Lung microvascular endothelial cell (primary cell): Measurements from ENCODE around the gene CSTPP1. TPM values are rescaled to one million over a fixed set of nuclear protein-coding genes. Genes with fewer than 3 reads are reported as not detected.

Experiments used
- DNase-seq, 2 donors: peaks; one replicate each; pipeline versions ENCODE4 v3.0.0 to v3.0.0-alpha.2; 2010; ENCODE audit warnings: low read depth in 2 of 2
- total RNA-seq: library from RNA; depleted of rRNA; stranded (reverse); fragments of >200 nt; gene quantifications from 2 replicates; pipeline ENCODE4 v1.2.1, GENCODE V29; 2014

The CSTPP1 gene
- total RNA-seq, 1 donor from 2014 or later, result 9.1 TPM

DNA sequence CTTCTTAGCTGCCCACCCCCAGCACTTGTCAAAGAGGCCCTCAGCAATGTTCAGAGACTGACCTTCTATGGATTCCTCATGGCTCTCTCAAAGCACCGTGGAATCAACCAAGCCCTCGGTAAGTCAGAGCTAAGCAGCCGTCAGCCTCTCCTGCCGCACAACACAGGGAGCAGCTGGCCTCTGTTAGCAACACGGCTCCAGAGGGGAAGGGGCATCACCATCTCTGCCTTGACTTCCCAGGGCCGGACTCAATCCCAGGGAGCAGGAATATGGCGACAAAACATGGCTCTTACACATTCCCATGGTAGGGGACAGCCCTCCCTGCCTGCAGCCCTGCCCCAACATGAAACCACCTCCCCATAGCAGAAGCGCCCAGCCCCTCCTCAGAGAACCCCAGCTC, 221.2 kb downstream of the CSTPP1 start:
- no peak for DNase-seq

DNA sequence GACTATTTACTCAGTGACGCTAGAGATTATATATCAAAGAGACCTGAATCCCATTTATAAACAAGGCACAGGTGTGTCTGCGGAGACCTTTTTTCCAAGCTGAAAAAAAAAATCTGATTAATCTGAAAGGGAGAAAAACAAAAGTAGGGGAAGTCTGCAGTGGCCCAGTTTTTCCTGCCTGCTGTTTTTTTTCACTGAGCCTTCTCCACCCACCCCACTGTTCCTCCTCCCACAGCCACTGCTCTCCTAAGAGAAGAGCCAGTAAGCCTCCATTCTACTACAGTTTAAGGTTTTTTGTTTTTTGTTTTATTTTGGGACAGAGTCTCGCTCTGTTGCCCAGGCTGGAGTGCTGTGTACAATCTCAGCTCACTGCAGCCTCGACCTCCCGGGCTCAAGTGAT, 221.7 kb downstream of the CSTPP1 start:
- no peak for DNase-seq

DNA sequence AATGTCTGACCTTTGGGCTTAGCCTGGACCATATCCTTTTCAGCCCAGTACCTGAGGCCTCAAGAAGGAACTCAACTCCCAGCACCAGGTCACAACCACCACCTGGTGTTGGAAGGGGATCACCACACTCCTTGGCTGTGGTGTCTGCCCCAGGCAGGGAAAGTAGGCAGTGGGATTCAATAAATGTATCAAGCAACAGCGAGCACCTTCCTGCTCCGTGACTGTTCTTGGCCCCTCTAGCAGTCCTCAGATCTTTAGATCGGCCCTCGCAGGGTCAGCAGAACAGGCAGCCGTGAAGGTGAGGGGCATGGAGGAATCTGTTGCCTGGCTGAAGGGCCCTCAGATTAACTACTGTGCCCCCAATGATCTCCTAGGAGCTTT, 224.2 kb downstream of the CSTPP1 start:
- no peak for DNase-seq

DNA sequence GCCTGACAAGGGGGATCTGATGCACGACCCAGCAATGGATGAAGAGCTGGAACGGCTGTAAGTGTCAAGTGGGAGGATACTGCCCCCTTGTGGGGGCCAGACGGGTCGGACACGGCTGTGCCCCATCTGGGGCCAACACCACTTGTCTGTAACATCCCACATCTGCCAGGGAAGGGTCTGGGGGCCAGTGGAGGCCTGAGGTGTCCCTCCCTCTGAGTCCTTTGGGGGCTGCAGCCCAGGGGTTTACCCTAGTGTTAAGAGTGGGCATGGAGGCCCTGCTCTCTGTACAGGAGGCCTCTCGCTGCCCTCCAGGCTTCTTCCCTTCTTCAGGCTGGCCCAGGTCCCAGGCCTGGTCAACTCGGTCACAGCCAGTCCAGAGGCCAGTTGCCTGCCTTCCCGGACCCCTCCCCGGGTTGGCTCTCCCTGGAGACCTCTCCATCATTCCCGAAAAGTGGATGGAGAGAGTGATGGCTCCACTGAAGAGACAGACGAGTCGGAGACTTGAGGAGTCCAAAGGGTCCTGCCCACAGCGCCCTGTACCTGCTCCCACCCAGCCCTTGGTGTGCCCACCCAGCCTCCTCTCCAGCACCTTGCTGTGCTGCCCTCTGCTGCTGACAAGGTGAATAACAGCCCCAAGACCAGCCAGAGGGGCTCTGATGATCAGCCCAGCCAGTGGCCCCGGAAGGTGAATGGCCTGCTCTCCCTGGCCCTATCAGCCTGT, 224.7 kb downstream of the CSTPP1 start:
- peak; percentile 73 to 80 for DNase-seq

DNA sequence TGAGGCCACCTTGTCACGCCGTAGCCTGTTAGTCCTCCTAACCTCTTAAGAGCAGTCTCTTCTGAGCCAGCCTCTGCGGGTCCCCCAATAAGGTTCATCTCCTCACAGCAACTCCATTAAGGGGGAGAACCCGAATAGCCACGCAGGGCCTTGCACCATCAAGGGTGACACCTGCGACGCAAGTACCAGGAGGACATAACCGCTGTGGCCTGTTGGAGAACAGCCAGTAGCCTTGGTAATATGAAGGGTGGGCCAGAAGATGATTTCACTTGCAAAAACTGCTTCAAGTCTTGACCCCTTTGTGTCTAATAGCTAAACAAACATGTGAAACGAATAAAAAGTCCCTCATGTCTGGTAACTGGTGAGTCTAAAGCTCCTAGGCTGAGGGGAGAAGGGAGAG, 225.3 kb downstream of the CSTPP1 start:
- no peak for DNase-seq

DNA sequence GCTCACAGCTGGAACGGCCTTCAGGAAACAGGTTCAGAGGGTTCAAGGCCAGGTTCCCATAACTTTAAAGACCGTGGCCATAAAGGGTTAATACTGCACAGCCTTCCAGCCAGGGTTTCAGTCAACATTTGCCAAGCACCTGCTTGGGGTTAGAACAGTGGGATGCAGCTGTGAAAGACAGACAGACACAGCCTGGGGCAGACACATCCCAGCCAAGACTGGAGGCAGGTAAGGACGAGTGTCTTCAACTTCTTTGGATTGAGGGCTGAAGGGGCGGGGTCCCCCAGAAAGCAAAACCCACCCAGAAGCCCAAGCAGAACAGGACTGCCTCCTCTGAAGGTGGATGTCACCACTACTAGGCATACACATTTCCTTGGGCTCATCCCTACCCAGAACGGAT, 225.9 kb downstream of the CSTPP1 start:
- DNase-seq, result no peak

DNA sequence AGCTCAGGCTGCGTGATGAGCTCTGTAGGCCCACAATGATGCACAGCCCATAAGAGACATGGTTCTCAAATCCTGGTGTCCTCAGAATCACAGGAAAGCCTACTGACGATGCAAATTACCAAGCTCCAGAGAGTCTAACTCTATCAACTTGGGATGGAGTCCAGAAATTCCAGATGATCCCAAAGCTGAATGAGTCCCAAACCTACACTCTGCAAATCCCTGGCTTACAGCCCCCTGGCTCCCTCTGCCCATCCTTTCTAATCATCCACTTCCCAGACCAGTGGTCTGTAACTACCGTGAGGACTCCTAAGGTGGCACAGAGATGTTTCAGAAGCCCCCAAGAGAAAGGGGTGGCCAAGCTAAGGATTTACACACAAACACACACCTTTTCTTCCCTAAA, 226.6 kb downstream of the CSTPP1 start:
- no peak for DNase-seq

DNA sequence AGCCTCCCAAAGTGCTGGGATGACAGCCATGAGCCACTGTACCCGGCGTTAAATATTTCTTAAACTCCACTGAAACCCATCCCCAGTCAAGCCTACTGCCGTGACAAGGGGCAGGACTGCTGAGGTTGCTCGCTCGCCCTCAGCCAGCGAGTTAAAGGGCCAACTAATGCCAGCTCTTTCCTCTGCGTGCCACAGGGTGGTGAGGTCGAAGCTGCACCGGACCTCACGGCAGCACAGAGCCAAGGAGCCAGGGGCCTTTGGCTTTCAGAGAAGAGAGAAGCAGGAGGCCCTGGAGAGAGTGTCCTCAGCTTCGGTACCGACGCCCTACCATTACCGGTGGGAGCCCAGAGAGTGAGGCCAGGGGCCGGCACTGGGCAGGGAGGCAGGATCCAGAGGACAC, 227.3 kb downstream of the CSTPP1 start:
- no peak for DNase-seq

DNA sequence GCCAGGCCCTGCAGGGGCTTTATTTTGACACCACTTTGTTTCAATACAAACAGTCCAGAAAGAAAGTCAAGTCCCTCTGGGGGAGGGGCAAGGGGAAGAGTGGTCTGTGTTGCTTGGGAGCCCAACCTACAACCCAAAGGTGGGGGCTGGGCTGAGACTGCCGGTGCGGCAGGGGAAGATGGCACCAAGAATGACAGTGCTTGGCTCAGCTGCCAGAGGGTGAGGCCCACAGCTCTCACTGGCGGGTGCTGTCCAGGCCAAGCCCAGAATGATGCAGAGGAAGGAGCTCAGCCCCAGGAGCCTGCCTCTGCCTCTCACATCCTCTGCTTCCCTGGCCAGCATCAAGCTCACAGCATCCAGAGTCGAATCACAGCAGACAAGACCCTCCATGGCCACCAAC, 227.8 kb downstream of the CSTPP1 start:
- DNase-seq, result no peak

DNA sequence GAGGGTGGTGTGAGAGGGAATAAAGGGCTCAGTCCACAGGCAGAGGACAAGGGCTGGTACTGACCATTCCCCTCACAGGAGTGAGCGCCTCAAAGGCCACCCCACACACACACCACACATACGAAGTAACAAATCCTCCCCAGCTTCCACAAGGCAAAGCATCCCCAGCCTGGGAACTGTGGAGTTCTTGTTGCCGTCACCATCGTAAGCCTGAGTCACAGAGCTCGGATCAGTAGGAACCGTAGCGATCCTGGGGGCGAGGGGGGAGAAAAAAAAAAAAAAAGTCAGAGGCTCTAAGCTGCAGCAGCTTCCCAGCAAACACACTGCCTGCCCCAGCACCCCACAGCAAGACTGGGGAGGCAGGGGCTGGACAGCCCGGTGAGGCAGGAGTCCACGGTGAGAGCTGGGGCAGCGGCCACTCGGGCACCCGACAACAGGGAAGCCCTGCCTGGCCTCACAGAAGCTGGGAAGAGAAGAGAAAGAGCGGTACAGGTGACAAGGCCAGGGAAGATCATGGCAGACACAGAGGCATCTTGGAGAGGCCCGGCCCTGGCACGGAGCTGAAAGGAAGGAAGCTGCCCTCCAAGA, 228.8 kb downstream of the CSTPP1 start:
- DNase-seq, result no peak

DNA sequence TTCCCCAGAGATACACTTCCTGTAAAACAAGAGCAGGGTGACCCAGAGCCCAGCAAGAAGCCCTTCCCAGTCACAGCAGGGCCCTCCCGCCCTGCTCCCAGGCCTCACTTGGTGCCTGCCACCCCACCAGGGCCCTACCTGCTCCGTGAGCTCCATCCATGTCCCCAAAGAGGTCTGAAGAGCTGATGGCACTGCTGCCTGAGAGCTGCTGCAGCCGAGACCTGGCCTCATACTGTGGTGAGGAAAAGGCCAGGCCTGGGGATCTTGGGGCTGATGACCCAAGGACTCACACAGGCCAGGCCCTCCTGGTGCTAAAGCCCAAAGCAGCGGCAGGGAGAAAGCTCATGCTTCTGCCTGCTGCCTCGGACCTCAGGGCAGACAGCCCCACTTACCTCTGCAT, 229.8 kb downstream of the CSTPP1 start:
- no peak for DNase-seq

DNA sequence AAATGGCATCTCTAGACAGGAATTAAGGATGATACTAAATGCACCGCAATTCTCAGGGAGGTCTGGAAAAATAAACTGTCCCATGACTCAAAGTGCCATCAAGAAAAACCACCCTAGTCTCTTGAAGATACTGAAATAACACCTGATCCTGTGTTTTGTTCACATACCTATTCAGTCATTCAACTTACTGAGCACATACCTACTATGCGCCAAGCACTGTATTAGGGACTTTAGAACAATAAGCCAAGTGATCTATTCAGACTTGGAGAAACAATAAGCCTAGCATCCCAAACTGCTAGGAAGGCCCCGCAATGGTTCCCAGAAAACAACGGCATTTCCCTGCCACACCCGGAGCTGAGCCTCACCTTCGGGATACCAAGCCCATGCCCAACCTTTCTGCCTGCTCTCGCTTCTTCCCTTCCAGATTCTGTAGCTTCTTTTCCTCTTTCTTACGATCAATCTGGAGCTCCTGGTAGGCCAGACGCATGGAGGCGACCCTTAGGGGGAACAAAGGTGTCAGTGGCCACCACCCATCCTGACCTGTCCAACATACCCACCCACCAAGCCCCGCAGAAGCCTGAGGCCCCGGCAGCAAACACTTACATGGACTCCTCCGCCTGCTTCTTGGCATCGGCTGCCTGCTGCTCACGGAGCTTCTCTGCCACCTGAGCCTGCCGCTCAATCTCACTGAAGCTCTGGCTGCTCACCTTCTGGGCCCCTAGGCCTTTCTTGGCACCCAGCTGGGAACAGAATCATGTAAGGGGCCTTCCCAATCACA, 234.7 kb downstream of the CSTPP1 start:
- DNase-seq, result no peak

DNA sequence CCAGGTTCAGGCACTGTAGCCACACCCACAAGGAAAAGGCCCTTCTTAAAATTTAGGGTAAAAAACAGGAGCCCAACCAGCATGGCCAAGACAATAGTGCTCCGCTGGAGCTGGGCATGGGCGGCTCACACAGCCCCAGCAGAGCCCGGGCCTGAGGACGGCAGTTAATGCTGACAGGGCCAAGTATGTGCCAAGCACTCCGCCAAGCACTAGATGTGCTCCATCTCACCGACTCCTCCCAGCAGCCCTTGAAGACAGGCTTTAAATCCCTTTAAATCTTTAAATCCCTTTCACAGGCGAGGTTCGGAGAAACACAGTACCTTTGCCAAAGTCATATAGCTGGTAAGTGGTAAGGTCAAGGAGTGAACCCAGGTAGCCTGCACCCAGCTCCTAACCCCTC, 235.3 kb downstream of the CSTPP1 start:
- DNase-seq, result no peak

DNA sequence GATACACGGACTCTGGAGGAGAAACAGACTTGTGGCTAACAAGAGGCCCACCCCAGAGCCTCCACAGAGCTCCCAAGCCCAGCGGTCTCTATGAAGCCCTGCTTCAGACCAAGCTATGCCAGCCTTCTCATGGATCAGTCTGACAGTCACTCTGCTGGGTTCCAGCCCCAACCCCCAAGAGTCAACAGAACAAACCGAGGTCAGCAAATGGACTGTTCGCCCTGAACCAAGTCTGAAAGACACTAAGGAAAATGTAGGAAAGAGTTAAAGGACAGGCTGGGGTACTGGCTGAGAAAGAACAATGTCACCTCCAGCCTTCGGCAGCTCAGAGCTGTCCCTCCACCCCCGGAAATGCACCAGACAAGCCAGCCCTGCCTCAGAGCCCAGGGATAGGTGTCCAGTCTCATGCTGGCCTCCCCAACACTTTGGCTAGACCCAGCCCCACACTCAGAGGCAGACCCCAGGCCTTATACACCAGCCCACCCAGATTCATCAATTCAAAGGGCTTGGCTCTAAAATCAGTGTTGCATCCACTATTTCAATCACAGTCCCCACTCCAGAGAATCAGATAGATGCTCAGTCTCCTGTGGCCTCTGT, 236.3 kb downstream of the CSTPP1 start:
- no peak for DNase-seq

DNA sequence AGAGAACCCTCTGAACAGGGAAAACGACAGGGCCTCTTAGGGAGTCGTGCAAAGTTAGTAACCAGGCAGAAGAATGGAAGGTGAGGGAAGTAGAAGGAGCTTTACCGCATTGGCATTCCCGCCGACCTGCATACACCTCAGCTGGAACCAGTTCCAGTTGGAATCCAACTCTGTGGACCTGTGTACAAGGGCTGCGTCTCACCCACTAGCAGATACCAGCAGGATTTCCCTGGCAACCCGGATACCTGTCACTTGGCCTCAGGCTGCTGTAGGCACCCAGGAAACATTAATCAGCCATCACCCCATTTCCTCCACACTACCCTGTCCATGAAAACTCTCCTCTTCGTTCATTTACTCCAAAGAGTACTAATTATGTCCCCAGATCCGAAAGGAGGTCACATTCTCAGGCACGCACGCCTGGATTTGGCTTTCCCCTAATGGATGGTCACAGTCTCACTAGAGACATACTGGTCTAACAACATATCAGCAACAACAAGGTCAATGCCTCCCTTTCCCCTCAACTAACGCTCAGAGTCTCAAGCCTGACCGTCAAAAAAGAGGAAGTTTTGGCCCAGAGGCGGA, 239.3 kb downstream of the CSTPP1 start:
- DNase-seq, result no peak

DNA sequence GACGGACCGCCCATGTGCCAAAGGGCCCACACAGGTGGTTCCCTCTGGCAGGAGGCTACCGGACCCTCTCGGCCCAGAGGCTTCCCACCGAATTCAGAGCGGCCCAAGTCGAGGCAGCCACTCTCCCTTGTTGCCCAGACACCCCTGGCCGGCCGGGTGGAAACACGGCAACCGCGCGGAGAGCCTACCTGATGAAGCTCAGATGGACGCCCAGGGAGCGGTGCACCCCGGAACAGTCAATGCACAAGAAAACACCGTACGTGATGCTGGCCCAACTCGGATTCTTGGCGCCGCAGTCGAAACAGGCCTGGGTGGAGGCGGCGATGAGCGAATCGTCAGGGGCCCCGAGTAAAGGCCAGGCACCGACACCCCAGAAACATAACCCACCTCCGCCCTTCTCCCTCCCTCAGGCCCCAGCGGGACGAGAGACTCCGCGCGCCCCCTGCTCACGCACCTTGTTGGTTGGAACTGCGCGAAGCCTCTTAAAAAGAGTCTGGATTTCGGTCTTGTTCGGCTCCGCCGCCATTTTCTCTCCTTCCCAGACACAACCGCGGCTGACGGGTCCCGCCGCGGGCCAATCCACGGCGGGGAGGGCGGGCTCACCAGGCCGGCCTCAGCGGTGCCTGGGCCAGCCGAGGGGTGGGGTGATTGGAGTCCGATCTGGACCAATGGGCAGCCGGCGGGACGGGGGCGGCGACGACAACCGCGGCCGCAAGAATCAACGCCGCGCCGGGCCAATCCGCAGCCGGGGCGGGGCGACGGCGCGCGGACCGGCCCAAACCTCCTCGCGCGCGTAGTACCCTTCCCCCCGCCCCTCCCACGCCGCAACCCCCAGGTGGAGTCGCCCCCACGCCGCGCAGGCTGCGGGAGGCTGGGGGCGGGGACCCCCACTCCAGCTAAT, 240.0 kb downstream of the CSTPP1 start, which contains the start of gene ARFGAP2:
Gene ARFGAP2 (minus strand): TSS at position 552 of the 901 bp plus-strand sequence. CDS start 26 bp downstream, at position 526.
- peak; percentile 98 to 99 for DNase-seq

DNA sequence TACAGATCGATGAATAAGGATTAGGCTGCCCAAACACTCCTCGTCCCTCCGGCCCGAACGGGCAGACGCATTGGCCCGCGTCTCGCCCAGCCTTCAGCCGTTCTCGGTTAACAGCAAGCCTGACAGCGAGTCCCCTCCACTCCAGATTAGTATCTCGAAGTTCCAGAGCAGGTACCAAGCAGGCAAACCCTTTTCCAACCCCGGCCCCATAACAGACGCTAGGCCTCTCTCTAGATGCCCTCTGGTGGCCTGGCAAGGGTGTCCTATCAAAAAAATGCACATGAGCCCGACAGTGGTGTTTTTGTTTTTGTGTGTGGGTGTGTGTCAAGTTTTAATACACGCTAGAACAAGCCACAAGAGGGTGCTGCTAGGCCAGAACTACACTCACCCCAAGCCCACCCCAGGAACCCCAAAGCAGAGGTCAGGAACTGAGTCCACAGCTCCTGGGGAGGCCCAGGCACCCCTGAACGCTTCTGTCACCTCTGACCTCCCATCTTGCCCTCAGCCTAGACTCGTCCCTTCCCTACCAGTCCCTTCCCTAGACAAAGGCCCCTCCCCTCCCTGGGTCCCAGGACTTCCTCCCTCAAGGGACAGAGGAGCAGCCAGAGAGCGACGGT, 240.8 kb downstream of the CSTPP1 start:
- DNase-seq, result peak; percentile 84 to 87

DNA sequence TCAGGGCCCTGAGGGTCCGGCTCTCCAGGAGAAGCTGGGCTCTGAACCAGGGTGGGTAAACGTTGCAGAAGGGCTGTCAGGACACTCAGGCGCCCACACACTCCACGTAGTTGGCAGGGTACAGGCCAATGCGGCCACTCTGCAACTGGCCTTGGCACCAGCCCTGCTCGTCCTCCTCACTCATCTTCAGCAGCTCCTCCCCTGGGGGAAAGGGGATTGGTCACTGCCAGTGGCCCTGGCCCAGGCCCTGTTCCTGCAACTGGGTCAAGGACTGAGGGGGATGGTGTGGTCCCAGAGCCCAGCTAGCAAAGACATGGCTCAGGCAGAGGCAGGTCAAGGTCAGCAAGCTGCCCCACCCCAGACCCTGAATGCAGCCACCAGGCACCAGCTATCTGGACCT, 241.3 kb downstream of the CSTPP1 start:
- DNase-seq, result no peak

DNA sequence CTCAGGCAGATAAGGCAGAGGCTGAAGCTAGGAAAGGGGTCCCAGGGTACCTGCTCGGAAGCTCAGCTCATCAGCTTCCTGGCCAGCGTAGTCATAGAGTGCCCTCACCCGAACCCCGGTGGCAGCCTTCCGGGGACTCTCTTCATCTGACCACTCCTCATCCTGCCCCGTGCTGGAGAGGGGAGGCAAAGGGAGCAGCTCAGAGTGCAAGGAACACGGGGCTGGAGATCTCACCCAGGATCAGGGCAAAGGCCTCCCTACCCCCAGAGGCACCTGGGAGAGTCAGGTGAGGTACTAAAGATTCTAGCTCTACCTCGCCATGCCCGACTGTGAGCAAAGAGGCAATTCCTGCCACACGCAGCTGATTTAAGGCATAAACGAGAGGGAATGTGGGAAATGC, 241.8 kb downstream of the CSTPP1 start:
- DNase-seq, result no peak
